A549 (cell line): ENCODE data around the gene TRMT2A.

Experiments
- CHD4 ChIP-seq: fragments of 200-600 bp; sonication (generic); IDR thresholded peaks from 2 replicates; pipeline ENCODE4 v1.6.1; 2016; ENCODE audit warnings: antibody characterized with exemption, mild to moderate bottlenecking, borderline replicate concordance
- MAZ ChIP-seq: fragments of 150-350 bp; IDR thresholded peaks from 2 replicates; pipeline ENCODE4 v1.6.1; 2014; ENCODE audit warnings: antibody characterized with exemption, low read depth, low read length, borderline replicate concordance
- NR3C1 ChIP-seq: fragments of >200 bp; sonication (Bioruptor Twin); formaldehyde crosslinking; IDR thresholded peaks from 3 replicates; pipeline ENCODE4 v1.6.1; 2017
- PHF8 ChIP-seq: fragments of 200-600 bp; sonication (generic); IDR thresholded peaks from 2 replicates; pipeline ENCODE4 v1.6.1; 2016; ENCODE audit warnings: low read depth, mild to moderate bottlenecking, antibody characterized with exemption, moderate library complexity, borderline replicate concordance
- POLR2A ChIP-seq: IDR thresholded peaks from 2 replicates; pipeline ENCODE4 v1.6.1; 2012; ENCODE audit warnings: mild to moderate bottlenecking, low read length
- RAD21 ChIP-seq, 2 experiments: fragments of >200 bp in 1 of 2; sonication (Bioruptor Twin) in 1 of 2; formaldehyde crosslinking in 1 of 2; IDR thresholded peaks in 1 of 2; conservative IDR thresholded peaks in 1 of 2; 2 replicates in 1 of 2; 3 replicates in 1 of 2; pipeline ENCODE4 v1.6.1; 2012 to 2018; ENCODE audit warnings: inconsistent platforms in 1 of 2
- TF ChIP-seq, protein P1 (sequence below): fragments of >200 bp; sonication (Bioruptor Twin); formaldehyde crosslinking; IDR thresholded peaks from 3 replicates; pipeline ENCODE4 v1.5.1; 2016

GRCh38 chr22:20166703-20167102 is 49.7 kb upstream of the TRMT2A start:
- TF ChIP-seq POLR2A = no peak
- TF ChIP-seq PHF8 = no peak
- TF ChIP-seq, protein P1, sequence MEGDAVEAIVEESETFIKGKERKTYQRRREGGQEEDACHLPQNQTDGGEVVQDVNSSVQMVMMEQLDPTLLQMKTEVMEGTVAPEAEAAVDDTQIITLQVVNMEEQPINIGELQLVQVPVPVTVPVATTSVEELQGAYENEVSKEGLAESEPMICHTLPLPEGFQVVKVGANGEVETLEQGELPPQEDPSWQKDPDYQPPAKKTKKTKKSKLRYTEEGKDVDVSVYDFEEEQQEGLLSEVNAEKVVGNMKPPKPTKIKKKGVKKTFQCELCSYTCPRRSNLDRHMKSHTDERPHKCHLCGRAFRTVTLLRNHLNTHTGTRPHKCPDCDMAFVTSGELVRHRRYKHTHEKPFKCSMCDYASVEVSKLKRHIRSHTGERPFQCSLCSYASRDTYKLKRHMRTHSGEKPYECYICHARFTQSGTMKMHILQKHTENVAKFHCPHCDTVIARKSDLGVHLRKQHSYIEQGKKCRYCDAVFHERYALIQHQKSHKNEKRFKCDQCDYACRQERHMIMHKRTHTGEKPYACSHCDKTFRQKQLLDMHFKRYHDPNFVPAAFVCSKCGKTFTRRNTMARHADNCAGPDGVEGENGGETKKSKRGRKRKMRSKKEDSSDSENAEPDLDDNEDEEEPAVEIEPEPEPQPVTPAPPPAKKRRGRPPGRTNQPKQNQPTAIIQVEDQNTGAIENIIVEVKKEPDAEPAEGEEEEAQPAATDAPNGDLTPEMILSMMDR = no peak
- TF ChIP-seq RAD21 (conservative IDR thresholded peaks at IDR 0.05 in 1 of 2, IDR thresholded peaks at IDR 0.05 in 1 of 2) = no peak
- TF ChIP-seq NR3C1 = no peak
- TF ChIP-seq CHD4 = no peak
- TF ChIP-seq MAZ = no peak
